ENCODE results near the gene MYOC. TPM values are rescaled to one million over a fixed set of nuclear protein-coding genes. Genes with fewer than 3 reads are reported as not detected.
"Not testable (repeated sequence)": the region's sequence is repeated elsewhere in the genome, so short reads cannot be mapped to it uniquely, and the experiment has no call there.

Gene MYOC
- total and polyA plus RNA-seq, 8 donors: 0.19 to 2.3 (median 0.48) TPM; not detected in 2

DNA sequence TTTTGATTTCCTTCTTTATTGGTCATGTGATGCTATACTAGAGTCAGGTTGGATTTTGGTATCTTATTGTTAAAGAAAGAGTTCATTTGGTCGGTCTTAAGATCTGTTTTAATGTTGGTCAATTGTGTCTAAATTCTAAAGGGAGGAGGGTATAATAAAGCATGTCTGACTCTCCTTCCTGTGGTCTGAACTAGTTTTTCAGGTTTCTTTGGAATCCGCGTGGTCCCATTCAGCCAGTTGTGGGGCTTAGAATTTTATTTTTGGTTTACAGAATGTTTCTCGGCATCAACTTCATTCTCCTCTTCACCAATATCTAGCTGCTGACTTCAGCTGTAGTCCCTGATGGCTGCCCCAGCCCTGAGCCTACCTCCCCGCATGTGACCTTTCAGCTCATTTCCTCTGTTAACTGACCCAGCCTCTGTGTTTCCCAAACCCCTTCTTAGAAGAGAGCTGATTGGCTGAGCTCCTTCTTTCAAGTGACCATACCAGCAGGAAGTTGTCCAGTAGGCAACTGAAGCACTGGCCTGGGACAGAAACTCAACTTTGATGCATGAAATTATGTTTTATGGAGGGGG, 8.7 kb upstream of the MYOC start:
- 73 to 78% methylated on average over 5 of the region's 5 CpGs for WGBS, 2 donors
- no peaks in the 10 kb centered on the region for H3K4me1 ChIP-seq
- ATAC-seq: no peak
- no peak overlapping the region for H3K27ac ChIP-seq
- H3K36me3 ChIP-seq: no peaks in the 10 kb centered on the region
- H3K27me3 ChIP-seq: no peaks in the 10 kb centered on the region
- intact Hi-C loops (cut with DNase I): no loop called here
- no peaks in the 10 kb centered on the region for H3K9me3 ChIP-seq
- TF ChIP-seq CTCF (IDR thresholded peaks at IDR 0.05): no peak
- no peak overlapping the region for H3K4me3 ChIP-seq
- DNase-seq: no peak
- no peak for FAIRE-seq

GRCh38 chr1:171656206-171656605, 3.7 kb upstream of the MYOC start:
- H3K4me1 ChIP-seq; H3K27ac ChIP-seq; H3K27me3 ChIP-seq; intact Hi-C loops (cut with DNase I); FAIRE-seq; H3K4me3 ChIP-seq; H3K9me3 ChIP-seq; ATAC-seq; H3K36me3 ChIP-seq; DNase-seq: not testable (repeated sequence)
- WGBS, 2 donors: 87 to 95% methylated on average over 9 of the region's 9 CpGs

GRCh38 chr1:171655746-171656116, 3.2 kb upstream of the MYOC start:
- no peaks in the 10 kb centered on the region for H3K27me3 ChIP-seq
- no peaks in the 10 kb centered on the region for H3K9me3 ChIP-seq
- no peak for ATAC-seq
- no peak for FAIRE-seq
- 63 to 67% methylated on average over 6 of the region's 6 CpGs for WGBS, 2 donors
- intact Hi-C loops (cut with DNase I): no loop called here
- no peak for TF ChIP-seq CTCF (IDR thresholded peaks at IDR 0.05)
- no peak overlapping the region for H3K4me3 ChIP-seq
- no peaks in the 10 kb centered on the region for H3K36me3 ChIP-seq
- DNase-seq: no peak
- no peaks in the 10 kb centered on the region for H3K4me1 ChIP-seq
- H3K27ac ChIP-seq: peak overlapping the region in 1 of 4 donors; percentile 57

DNA sequence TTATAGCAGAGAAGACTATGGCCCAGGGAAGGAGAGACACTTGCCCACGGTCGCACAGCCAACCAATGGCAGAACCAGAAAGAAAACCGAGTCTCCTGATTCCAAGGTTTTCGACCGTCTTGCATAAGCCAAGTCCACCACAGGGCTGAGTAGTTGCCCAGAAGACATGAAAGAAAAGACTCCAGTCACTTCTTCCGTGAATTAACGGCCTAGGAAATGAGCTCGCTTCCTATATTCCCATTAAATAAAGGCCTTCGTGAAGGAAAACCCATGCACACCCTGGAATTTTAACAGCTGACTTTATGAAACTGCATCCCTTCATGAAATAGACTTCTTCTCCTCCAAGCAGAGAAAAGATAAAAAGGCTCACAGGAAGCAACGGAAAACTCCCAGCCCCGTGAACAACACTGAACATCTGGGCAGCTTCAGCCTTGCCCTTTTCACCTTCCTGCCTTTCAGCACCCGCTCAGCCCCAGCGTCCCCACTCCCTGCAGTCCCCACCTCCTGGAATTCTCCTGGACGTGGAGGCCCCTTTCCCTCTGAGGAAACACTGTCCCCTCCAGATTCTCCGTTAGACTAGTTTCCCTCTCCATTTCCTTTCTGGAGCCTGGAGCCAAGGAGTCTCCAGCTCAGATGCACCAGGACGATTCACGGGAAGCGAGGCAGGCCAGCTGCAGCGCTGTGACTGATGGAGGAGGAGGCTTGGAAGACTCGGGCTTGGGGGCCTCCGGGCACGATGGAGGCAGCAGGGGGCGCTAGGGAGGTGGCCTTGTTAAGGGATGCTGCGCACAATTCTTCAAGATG, 2.7 kb upstream of the MYOC start:
- Histone ChIP-seq H3K4me1 (no peaks in the 10 kb centered on the region), H3K27me3 (no peaks in the 10 kb centered on the region), H3K36me3 (no peaks in the 10 kb centered on the region), H3K4me3 (no peak overlapping the region), H3K9me3 (no peaks in the 10 kb centered on the region), H3K27ac (peak overlapping the region in 3 of 4 donors; percentile 22 to 57 (median 42))
- ATAC-seq: peak in 3 of 4 donors; percentile 62 to 73 (median 68)
- FAIRE-seq: no peak
- peak; percentile 12 to 74 (median 39) for DNase-seq
- intact Hi-C loops (cut with DNase I): no loop called here
- TF ChIP-seq CTCF (IDR thresholded peaks at IDR 0.05): peak in 1 of 4 donors; percentile 12
- WGBS, 2 donors: 36 to 52% methylated on average over 24 of the region's 24 CpGs

DNA sequence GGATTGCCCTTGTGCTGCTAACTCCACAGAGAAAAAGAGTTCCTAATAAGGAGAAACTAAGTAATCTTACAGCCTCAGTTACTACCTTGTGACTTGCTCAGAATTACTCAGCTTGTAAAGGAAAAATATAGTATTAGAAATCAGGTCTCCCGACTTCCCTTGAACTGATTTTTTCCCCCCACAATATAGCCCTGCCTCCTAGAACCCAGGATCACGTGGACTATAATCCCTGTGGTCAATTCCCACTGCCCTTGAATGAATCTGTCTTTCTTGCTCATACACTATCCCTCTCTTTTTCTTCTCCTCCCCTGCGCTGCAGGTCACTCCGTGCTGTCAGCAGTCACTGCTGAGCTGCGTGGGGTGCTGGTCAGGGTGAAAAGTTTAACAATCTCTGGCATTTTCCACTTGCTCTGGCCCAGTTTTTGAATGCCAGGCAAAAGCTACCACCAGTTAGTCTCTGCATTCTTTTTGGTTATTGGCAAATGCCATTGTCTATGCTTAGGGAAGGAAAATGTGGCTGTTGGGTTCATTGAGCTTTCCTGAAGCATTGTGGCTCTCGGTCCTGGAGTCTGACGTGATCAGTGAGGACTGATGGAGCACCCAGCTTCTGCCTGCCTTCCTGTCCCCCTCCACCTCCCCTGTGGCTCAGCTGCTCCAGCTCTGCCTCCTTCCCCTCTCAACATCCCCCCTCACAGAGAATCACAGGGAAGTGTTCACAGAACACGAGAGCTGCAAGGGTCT, 1.9 kb upstream of the MYOC start:
- intact Hi-C loops (cut with DNase I): no loop called here
- Histone ChIP-seq H3K4me3 (no peak overlapping the region), H3K9me3 (no peaks in the 10 kb centered on the region), H3K27me3 (no peaks in the 10 kb centered on the region), H3K27ac (peak overlapping the region in 3 of 4 donors; percentile 22 to 57 (median 42)), H3K4me1 (no peaks in the 10 kb centered on the region), H3K36me3 (no peaks in the 10 kb centered on the region)
- DNase-seq (no peak), ATAC-seq (peak in 3 of 4 donors; percentile 47 to 65 (median 55)), FAIRE-seq (no peak)
- TF ChIP-seq CTCF (IDR thresholded peaks at IDR 0.05): no peak
- 43 to 51% methylated on average over 8 of the region's 8 CpGs for WGBS, 2 donors
